Right lobe of liver (tissue), 6 donors: ENCODE data around the gene MS4A6E. TPM values are rescaled to one million over a fixed set of nuclear protein-coding genes. Genes with fewer than 3 reads are reported as not detected.
A peak's percentile ranks its signal among the peaks of the same experiment; 100 is the strongest.

Source experiments
- ATAC-seq, 4 donors: fragments of 200-7000 bp; cut with Tn5 transposase; one replicate each; pipeline ENCODE4 v1.9.1; 2020; ENCODE audit warnings: mild to moderate bottlenecking in 4 of 4, moderate library complexity in 4 of 4
- DNase-seq, 3 donors: peaks; one replicate each; pipeline ENCODE4 v3.0.0-alpha.2; 2020
- H3K27ac ChIP-seq, 3 donors: fragments of 200-600 bp; one replicate each; pipeline ENCODE4 v1.8.0; 2022
- H3K27me3 ChIP-seq, 2 donors: fragments of 200-600 bp; one replicate each; pipeline ENCODE4 v1.8.0; 2022
- H3K36me3 ChIP-seq, 4 donors: fragments of 200-600 bp; sonication (generic) in 1 of 4; one replicate each; pipeline versions ENCODE4 v1.5.1 to v1.8.0; 2017 to 2022; ENCODE audit warnings: control low read depth in 1 of 4
- H3K4me1 ChIP-seq, 4 donors: fragments of 200-600 bp; sonication (generic) in 1 of 4; one replicate each; pipeline versions ENCODE4 v1.5.1 to v1.8.0; 2017 to 2022; ENCODE audit warnings: control low read depth in 1 of 4
- H3K4me3 ChIP-seq, 3 donors: fragments of 200-600 bp; one replicate each; pipeline ENCODE4 v1.8.0; 2022
- H3K9me3 ChIP-seq, 4 donors: fragments of 200-600 bp; sonication (generic) in 1 of 4; one replicate each; pipeline versions ENCODE4 v1.5.1 to v1.8.0; 2017 to 2022; ENCODE audit warnings: control low read depth in 1 of 4
- POLR2A ChIP-seq: fragments of 450-650 bp; IDR thresholded peaks from one replicate; pipeline ENCODE4 v1.6.1; 2017; ENCODE audit warnings: antibody characterized with exemption, mild to moderate bottlenecking
- WGBS: methylation state at CpG from one replicate; pipeline ENCODE4 v1.1.6; 2018; ENCODE audit warnings: low coverage, low lambda C conversion rate; ENCODE audit not compliant: insufficient coverage; ENCODE audit errors: missing lambda C conversion rate; 5-methylcytosine and 5-hydroxymethylcytosine counted together
- intact Hi-C, 2 donors: fragments of 100-400 bp; cut with DNase I; formaldehyde crosslinking; loops; one replicate each; pipeline versions ENCODE4 v1.11.2 to v1.14.1; 2022
- total RNA-seq, 6 experiments: library from RNA; depleted of rRNA in 2 of 6; stranded (reverse); fragments of >200 nt in 2 of 6; fragmentation: NEBNext Ultra II Directional in 3 of 6; extraction: Animal tissue kit (Norgen Biotek cat#: 25700) in 3 of 6; gene quantifications; one replicate each; pipeline versions ENCODE4 v1.1.0 to v1.2.4, GENCODE V29; 2016 to 2023
- TF ChIP-seq, protein P1 (sequence below), 4 donors: fragments of 200-600 bp in 3 of 4; fragments of 450-650 bp in 1 of 4; IDR thresholded peaks; one replicate each; pipeline versions ENCODE4 v1.5.1 to v1.8.0; 2016 to 2022; ENCODE audit warnings: antibody characterized with exemption in 4 of 4, mild to moderate bottlenecking in 2 of 4
- donor health status: DM: no; HTN: yes; CAD: no.
- donor health status: DM: no; HTN: no; CAD: no.
- donor health status: DM: no; HTN: no; CAD: no.
- donor health status: DM: no; HTN: yes; CAD: no.
- donor health status: DM: no; HTN: yes; CAD: no.

Gene MS4A6E
- total RNA-seq, 6 experiments from 2014 or later, result not detected

DNA sequence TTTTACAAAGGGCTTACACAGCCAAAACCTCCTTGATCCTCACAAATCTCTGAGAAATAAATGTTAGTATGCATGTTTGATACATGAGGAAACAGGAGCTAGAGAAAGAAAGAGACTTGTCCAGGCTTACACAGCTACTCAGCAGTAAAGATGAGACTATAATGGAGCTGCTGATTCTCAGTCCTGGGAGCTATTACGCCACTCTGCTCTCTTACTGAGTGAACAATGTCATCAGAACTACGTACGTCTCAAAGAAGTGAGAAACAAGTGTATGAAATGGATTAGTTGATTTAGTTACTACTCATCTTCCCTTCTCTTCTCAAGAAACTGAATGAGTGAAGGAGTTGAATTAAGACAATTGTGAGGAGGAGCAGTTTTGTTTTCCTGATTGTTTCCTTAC lies 12.3 kb downstream of the MS4A6E start:
- no peak for TF ChIP-seq POLR2A
- TF ChIP-seq, protein P1, sequence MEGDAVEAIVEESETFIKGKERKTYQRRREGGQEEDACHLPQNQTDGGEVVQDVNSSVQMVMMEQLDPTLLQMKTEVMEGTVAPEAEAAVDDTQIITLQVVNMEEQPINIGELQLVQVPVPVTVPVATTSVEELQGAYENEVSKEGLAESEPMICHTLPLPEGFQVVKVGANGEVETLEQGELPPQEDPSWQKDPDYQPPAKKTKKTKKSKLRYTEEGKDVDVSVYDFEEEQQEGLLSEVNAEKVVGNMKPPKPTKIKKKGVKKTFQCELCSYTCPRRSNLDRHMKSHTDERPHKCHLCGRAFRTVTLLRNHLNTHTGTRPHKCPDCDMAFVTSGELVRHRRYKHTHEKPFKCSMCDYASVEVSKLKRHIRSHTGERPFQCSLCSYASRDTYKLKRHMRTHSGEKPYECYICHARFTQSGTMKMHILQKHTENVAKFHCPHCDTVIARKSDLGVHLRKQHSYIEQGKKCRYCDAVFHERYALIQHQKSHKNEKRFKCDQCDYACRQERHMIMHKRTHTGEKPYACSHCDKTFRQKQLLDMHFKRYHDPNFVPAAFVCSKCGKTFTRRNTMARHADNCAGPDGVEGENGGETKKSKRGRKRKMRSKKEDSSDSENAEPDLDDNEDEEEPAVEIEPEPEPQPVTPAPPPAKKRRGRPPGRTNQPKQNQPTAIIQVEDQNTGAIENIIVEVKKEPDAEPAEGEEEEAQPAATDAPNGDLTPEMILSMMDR (IDR thresholded peaks at IDR 0.05), result no peak
- Histone ChIP-seq H3K27ac (no peak overlapping the region), H3K36me3 (no peaks in the 10 kb centered on the region), H3K9me3 (no peaks in the 10 kb centered on the region), H3K27me3 (no peaks in the 10 kb centered on the region), H3K4me3 (no peak overlapping the region), H3K4me1 (no peaks in the 10 kb centered on the region)
- DNase-seq (no peak), ATAC-seq (no peak)
- intact Hi-C loops, result no loop called here
- WGBS, result 42% methylated on average over 3 of the region's 3 CpGs

DNA sequence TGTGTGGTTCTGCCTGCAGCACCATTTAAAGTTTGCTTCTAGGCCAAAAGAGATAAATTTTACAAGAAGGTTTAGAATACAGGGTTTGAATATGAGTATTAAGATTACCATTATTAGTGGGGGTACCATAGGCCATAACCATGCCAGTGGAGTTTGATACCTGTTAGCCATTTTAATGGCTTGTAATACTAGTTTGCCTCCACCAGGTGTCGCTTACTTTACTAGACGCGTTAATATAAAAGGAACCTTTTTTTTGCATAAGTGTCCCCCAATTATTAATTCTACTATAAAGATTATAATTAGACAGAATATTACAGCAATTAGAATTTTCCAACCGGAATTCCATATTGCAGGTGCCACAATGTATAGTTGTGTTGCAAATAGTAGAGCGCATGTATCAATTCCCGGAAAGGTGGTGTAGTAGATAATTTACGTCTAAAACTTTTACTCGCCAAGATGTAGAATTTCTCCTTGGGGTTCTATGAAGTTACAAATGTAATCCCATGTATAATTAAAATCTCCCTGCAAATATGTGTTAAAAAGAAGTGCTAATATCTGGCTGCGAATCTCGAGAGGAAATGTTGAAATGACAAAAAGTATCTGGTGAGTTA lies 16.1 kb downstream of the MS4A6E start:
- Histone ChIP-seq H3K4me1 (no peaks in the 10 kb centered on the region), H3K9me3 (no peaks in the 10 kb centered on the region), H3K27ac (no peak overlapping the region), H3K27me3 (no peaks in the 10 kb centered on the region), H3K36me3 (no peaks in the 10 kb centered on the region), H3K4me3 (no peak overlapping the region)
- TF ChIP-seq, protein P1 (IDR thresholded peaks at IDR 0.05), result peak; percentile 32 to 49 (median 42)
- no peak for TF ChIP-seq POLR2A
- ATAC-seq, result peak in 1 of 4 donors; percentile 23
- WGBS, result 60% methylated on average over 10 of the region's 10 CpGs
- DNase-seq, result no peak
- intact Hi-C loops, result no loop called here

DNA sequence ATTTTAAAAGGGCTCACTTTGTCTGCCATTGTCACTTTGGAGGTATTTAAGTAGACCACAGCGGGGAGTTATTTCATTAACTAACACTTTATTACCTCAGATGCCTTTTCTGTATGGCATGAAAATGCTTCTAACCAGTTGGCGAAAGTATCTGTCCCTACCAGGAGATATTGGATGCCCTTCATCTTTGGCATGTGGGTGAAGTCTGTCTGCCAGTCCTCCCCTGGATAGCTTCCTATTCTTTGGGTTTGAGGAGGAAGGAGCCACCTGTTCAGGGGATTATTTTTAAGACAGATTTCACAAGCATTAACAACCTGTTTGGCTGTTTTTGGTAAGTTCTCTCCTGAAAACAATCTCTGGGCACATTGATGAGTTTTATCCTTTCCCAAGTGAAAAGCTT lies 17.1 kb downstream of the MS4A6E start:
- H3K4me3 ChIP-seq, result no peak overlapping the region
- WGBS, result 68% methylated on average over 2 of the region's 2 CpGs
- no peaks in the 10 kb centered on the region for H3K27me3 ChIP-seq
- intact Hi-C loops, result no loop called here
- no peaks in the 10 kb centered on the region for H3K9me3 ChIP-seq
- DNase-seq (no peak), ATAC-seq (no peak)
- H3K36me3 ChIP-seq, result no peaks in the 10 kb centered on the region
- H3K27ac ChIP-seq, result no peak overlapping the region
- TF ChIP-seq POLR2A, result no peak
- TF ChIP-seq, protein P1 (IDR thresholded peaks at IDR 0.05), result no peak
- H3K4me1 ChIP-seq, result no peaks in the 10 kb centered on the region

DNA sequence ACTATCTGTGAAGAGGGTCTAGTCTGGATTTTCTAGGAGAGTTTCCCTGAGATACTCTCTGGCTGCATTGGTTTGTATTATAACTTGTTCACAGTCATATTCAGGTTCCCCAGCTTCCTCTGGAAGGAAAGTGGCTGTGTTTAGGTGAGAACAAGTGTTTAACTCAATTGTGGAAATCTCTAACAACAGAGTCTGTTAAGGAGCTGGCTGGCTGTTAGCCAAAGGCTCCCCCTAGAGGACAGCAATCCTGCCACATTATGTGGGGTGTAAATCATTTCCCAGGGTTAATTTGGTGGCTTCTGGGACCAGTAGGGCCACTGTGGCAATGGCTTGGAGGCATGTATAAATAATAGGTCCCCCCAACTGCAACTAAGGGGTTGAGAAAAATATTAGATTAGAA lies 18.4 kb downstream of the MS4A6E start:
- Histone ChIP-seq H3K36me3 (no peaks in the 10 kb centered on the region), H3K9me3 (no peaks in the 10 kb centered on the region), H3K27me3 (no peaks in the 10 kb centered on the region), H3K27ac (no peak overlapping the region), H3K4me1 (no peaks in the 10 kb centered on the region), H3K4me3 (no peak overlapping the region)
- DNase-seq (peak in 1 of 3 donors; percentile 55), ATAC-seq (peak; percentile 36 to 63 (median 53))
- TF ChIP-seq POLR2A, result no peak
- TF ChIP-seq, protein P1 (IDR thresholded peaks at IDR 0.05), result peak; percentile 20 to 41 (median 39)
- intact Hi-C loops, result no loop called here
